SU-DHL-6 (cell line): ENCODE measurements around the gene DNASE1L1.

Source experiments
- H2AFZ ChIP-seq: fragments of 200-600 bp; sonication (generic); 2 replicates; pipeline ENCODE4 v1.6.1; 2014; ENCODE audit warnings: low read depth, mild to moderate bottlenecking, moderate library complexity, mixed read lengths, antibody characterized with exemption, low read length; ENCODE audit not compliant: severe bottlenecking
- H3F3A ChIP-seq: fragments of 200-600 bp; shearing (Covaris generic); 2 replicates; pipeline ENCODE4 v1.6.0; 2016; ENCODE audit warnings: antibody characterized with exemption, mild to moderate bottlenecking; ENCODE audit not compliant: insufficient read depth
- H3K27ac ChIP-seq: fragments of 200-600 bp; sonication (generic); 2 replicates; pipeline ENCODE4 v1.5.1; 2016; ENCODE audit warnings: low read depth, mild to moderate bottlenecking, low read length, moderate library complexity, mixed read lengths
- H3K27me3 ChIP-seq: fragments of 200-600 bp; sonication (generic), shearing (Covaris generic); 2 replicates; pipeline ENCODE4 v1.6.0; 2014; ENCODE audit warnings: mild to moderate bottlenecking, low read length
- H3K36me3 ChIP-seq: fragments of 200-600 bp; sonication (generic); 2 replicates; pipeline ENCODE4 v1.6.1; 2014; ENCODE audit warnings: mild to moderate bottlenecking, low read length, mixed read lengths
- H3K4me2 ChIP-seq: fragments of 300-600, 200-600 bp; shearing (Covaris generic), sonication (generic); 2 replicates; pipeline ENCODE4 v1.6.0; 2014; ENCODE audit warnings: low read length, low read depth, mild to moderate bottlenecking; ENCODE audit not compliant: poor library complexity, severe bottlenecking
- H3K4me3 ChIP-seq: fragments of 200-600 bp; sonication (generic); 2 replicates; pipeline ENCODE4 v1.5.1; 2014; ENCODE audit warnings: antibody characterized with exemption, low read length, mild to moderate bottlenecking, mixed read lengths; ENCODE audit not compliant: insufficient read depth, poor library complexity, severe bottlenecking
- H3K79me2 ChIP-seq: fragments of 200-600 bp; sonication (generic); 2 replicates; pipeline ENCODE4 v1.6.1; 2014; ENCODE audit warnings: mild to moderate bottlenecking, low read length, moderate library complexity; ENCODE audit not compliant: insufficient read depth
- H3K9ac ChIP-seq: fragments of 200-600 bp; sonication (generic); 2 replicates; pipeline ENCODE4 v1.7.0; 2014; ENCODE audit warnings: mild to moderate bottlenecking, low read length
- H3K9me2 ChIP-seq: fragments of 200-600 bp; sonication (generic); replicated peaks from 2 replicates; pipeline ENCODE4 v1.6.1; 2014; ENCODE audit warnings: low read length; ENCODE audit not compliant: insufficient read depth
- H3K9me3 ChIP-seq: fragments of 200-600 bp; sonication (generic); 2 replicates; pipeline ENCODE4 v1.6.1; 2014; ENCODE audit warnings: low read length, mixed read lengths; ENCODE audit not compliant: insufficient read depth
- H4K20me1 ChIP-seq: fragments of 200-600 bp; sonication (generic); 2 replicates; pipeline ENCODE4 v1.6.1; 2014; ENCODE audit warnings: low read depth, mild to moderate bottlenecking, antibody characterized with exemption, low read length, moderate library complexity, mixed read lengths
- CTCF ChIP-seq: fragments of 200-600 bp; sonication (generic); IDR thresholded peaks from one replicate; pipeline ENCODE4 v1.5.1; 2017; ENCODE audit warnings: antibody characterized with exemption, mild to moderate bottlenecking, low read length, moderate library complexity; ENCODE audit not compliant: insufficient read depth, poor library complexity, severe bottlenecking
- EZH2phosphoT487 ChIP-seq: fragments of 200-600 bp; sonication (generic), shearing (Covaris generic); conservative IDR thresholded peaks from 2 replicates; pipeline ENCODE4 v1.6.1; 2018; ENCODE audit warnings: mild to moderate bottlenecking, antibody characterized with exemption, low read length, moderate library complexity, mixed read lengths

The DNASE1L1 gene

GRCh38 chrX:154437971-154438893 is 29.2 kb upstream of the DNASE1L1 start:
- Histone ChIP-seq H3K9me2 (no peaks in the 10 kb centered on the region), H3K79me2 (peaks cover 15% of the 10 kb centered on the region), H3K9ac (peak overlapping the region; percentile 72), H3F3A (peaks cover 7% of the 10 kb centered on the region; the same call in 1 of the 2 replicates), H3K27ac (0 out of 2 replicates have a peak overlapping the region, but pooled peaks have one; percentile 9), H3K4me3 (peak overlapping the region; percentile 67), H2AFZ (no peak overlapping the region), H4K20me1 (no peaks in the 10 kb centered on the region), H3K36me3 (no peaks in the 10 kb centered on the region), H3K9me3 (no peaks in the 10 kb centered on the region), H3K4me2 (peak overlapping the region; percentile 67), H3K27me3 (no peaks in the 10 kb centered on the region)
- TF ChIP-seq CTCF (no peak), EZH2phosphoT487 (no peak)

- no peak within 1 kb of the TSS for H2AFZ ChIP-seq
- peak within 1 kb of the TSS; percentile 50 for H3K27ac ChIP-seq
- no peaks in the 10 kb centered on the region for H3K9me3 ChIP-seq
- H3K79me2 ChIP-seq: peaks cover 15% of the 10 kb centered on the region
- H3K9me2 ChIP-seq: no peaks in the 10 kb centered on the region
- H3K4me2 ChIP-seq: peak within 1 kb of the TSS; percentile 67
- no peaks in the 10 kb centered on the region for H4K20me1 ChIP-seq
- no peaks in the 10 kb centered on the region for H3K36me3 ChIP-seq
- no peak for TF ChIP-seq CTCF
- TF ChIP-seq EZH2phosphoT487: no peak
- no peaks in the 10 kb centered on the region for H3K27me3 ChIP-seq
- peak within 1 kb of the TSS; percentile 72 for H3K9ac ChIP-seq
- peaks cover 5% of the 10 kb centered on the region; the same call in 1 of the 2 replicates for H3F3A ChIP-seq
- peak within 1 kb of the TSS; percentile 67 for H3K4me3 ChIP-seq
Observed at GRCh38 chrX:154436983-154437752, 28.1 kb upstream of the DNASE1L1 start, which contains the start of gene GDI1. Gene GDI1 (plus strand): TSS chrX:154437154. CDS start chrX:154437255, 101 bp downstream.

DNA sequence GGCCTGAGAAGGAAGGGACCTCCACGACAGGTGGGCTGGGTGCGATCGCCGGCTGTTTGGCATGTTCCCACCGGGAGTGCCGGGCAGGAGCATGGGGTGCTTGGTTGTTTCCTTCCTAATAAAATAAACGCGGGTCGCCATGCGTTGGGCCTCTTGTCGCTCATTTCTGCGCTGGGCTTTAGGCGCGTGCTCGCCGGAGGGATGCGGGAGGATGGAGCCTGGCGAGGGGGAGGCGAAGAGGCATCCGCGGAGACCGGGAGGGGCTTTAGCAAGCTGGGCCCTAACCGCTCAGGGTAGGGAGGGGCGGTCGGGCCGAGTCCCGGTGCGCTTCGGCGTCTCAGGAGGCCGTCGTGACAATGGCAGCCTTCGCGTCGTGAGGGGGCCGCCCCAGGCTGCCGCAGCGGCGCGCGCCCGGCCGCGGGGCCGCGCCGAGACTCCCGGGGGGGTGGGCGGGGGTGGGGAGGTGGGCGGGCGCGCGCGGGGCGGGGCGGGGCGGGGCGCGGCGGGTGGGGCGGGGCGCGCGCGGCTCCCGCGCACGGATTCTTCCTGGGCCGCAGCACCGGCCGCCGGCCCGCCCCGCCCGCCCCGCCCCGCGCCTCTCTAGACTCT is 27.4 kb upstream of the DNASE1L1 start:
- Histone ChIP-seq H3K4me3 (peak overlapping the region; percentile 67), H4K20me1 (no peaks in the 10 kb centered on the region), H3K36me3 (no peaks in the 10 kb centered on the region), H3K27ac (peak overlapping the region; percentile 50), H3K9me3 (no peaks in the 10 kb centered on the region), H3F3A (peaks cover 5% of the 10 kb centered on the region; the same call in 1 of the 2 replicates), H3K4me2 (peak overlapping the region; percentile 67), H3K79me2 (peaks cover 15% of the 10 kb centered on the region), H2AFZ (no peak overlapping the region), H3K27me3 (no peaks in the 10 kb centered on the region), H3K9me2 (no peaks in the 10 kb centered on the region), H3K9ac (peak overlapping the region; percentile 72)
- TF ChIP-seq CTCF (no peak), EZH2phosphoT487 (no peak)
